ENCODE data around the gene CCDC51. TPM values are rescaled to one million over a fixed set of nuclear protein-coding genes. Genes with fewer than 3 reads are reported as not detected.

The CCDC51 gene
- total RNA-seq, 1 experiment from 2014 or later: 29.3 TPM

GRCh38 chr3:48413611-48414010 is 26.3 kb downstream of the CCDC51 start:
- ATAC-seq: no peak
- Histone ChIP-seq H3K36me3 (ENCODE audit: control insufficient read depth in 1 of 2, insufficient read depth in 2 of 2, low read length in 2 of 2) (peaks cover 0 to 3% of the 10 kb centered on the region in 2 experiments; a peak in 2 of 4 replicates), H3K9ac (ENCODE audit: low read length) (no peak overlapping the region), H3K27ac (ENCODE audit: low read depth, low read length) (no peak overlapping the region), H3K79me2 (ENCODE audit: insufficient read depth, low read length) (no peaks in the 10 kb centered on the region), H3K9me3 (ENCODE audit: control insufficient read depth in 1 of 2, insufficient read depth in 1 of 2, low read depth in 1 of 2, low read length in 2 of 2) (no peaks in the 10 kb centered on the region), H3K4me3 (replicated peaks in 1 of 2; ENCODE audit: low read depth in 1 of 2, low read length in 2 of 2) (no peak overlapping the region), H3K27me3 (ENCODE audit: insufficient read depth, low read length) (no peaks in the 10 kb centered on the region), H3K9me2 (ENCODE audit: insufficient read depth) (no peaks in the 10 kb centered on the region), H4K20me1 (ENCODE audit: insufficient read depth) (no peaks in the 10 kb centered on the region), H2AFZ (ENCODE audit: low read depth, low read length, poor library complexity, severe bottlenecking) (no peak overlapping the region), H3K4me1 (ENCODE audit: control insufficient read depth in 1 of 2, insufficient read depth in 2 of 2, low read length in 2 of 2) (no peaks in the 10 kb centered on the region), H3K4me2 (ENCODE audit: low read length) (no peak overlapping the region)
- TF ChIP-seq MAX (IDR thresholded peaks at IDR 0.05) (no peak), EZH2 (IDR thresholded peaks at IDR 0.05) (no peak), CTCF (IDR thresholded peaks at IDR 0.05 in 2 of 3, conservative IDR thresholded peaks at IDR 0.05 in 1 of 3; ENCODE audit: borderline replicate concordance in 1 of 3, insufficient read depth in 1 of 3, low read depth in 2 of 3, low read length in 2 of 3) (no peak), EGR1 (IDR thresholded peaks at IDR 0.05; ENCODE audit: low read depth) (no peak), TCF7L2 (IDR thresholded peaks at IDR 0.05; ENCODE audit: borderline replicate concordance, extremely low read depth, insufficient read depth, insufficient read length) (no peak), ELF1 (IDR thresholded peaks at IDR 0.05; ENCODE audit: borderline replicate concordance, low read depth) (no peak), SP1 (IDR thresholded peaks at IDR 0.05; ENCODE audit: low read depth) (no peak), POLR2AphosphoS5 (IDR thresholded peaks at IDR 0.05; ENCODE audit: low read depth, low read length) (no peak)
- BruUV-seq (replicated peaks): no TSS peak
- CTCF ChIA-PET: no interaction called here
- no peak for DNase-seq (ENCODE audit: low read depth, low spot score)
- RAD21 ChIA-PET (ENCODE audit: low non-redundant PET in 1 of 2, low total read pairs in 2 of 2, uncharacterized antibody in 2 of 2, unreplicated experiment in 2 of 2): no interaction called here
- POLR2A ChIA-PET: no interaction called here
- intact Hi-C loops (cut with micrococcal nuclease): no loop called here

- DNase-seq (ENCODE audit: low read depth, low spot score) (no peak), ATAC-seq (no peak)
- Histone ChIP-seq H3K4me3 (replicated peaks in 1 of 2; ENCODE audit: low read depth in 1 of 2, low read length in 2 of 2) (no peak overlapping the region), H3K79me2 (ENCODE audit: insufficient read depth, low read length) (no peaks in the 10 kb centered on the region), H3K27ac (ENCODE audit: low read depth, low read length) (no peak overlapping the region), H3K9ac (ENCODE audit: low read length) (no peak overlapping the region), H2AFZ (ENCODE audit: low read depth, low read length, poor library complexity, severe bottlenecking) (no peak overlapping the region), H3K36me3 (ENCODE audit: control insufficient read depth in 1 of 2, insufficient read depth in 2 of 2, low read length in 2 of 2) (peaks cover 0 to 3% of the 10 kb centered on the region in 2 experiments; a peak in 2 of 4 replicates), H3K4me2 (ENCODE audit: low read length) (no peak overlapping the region), H3K4me1 (ENCODE audit: control insufficient read depth in 1 of 2, insufficient read depth in 2 of 2, low read length in 2 of 2) (no peaks in the 10 kb centered on the region), H3K27me3 (ENCODE audit: insufficient read depth, low read length) (no peaks in the 10 kb centered on the region), H3K9me2 (ENCODE audit: insufficient read depth) (no peaks in the 10 kb centered on the region), H4K20me1 (ENCODE audit: insufficient read depth) (no peaks in the 10 kb centered on the region), H3K9me3 (ENCODE audit: control insufficient read depth in 1 of 2, insufficient read depth in 1 of 2, low read depth in 1 of 2, low read length in 2 of 2) (no peaks in the 10 kb centered on the region)
- ChIA-PET CTCF (interaction anchor here (1.6 kb wide), 1 partner anchor 12 kb away, joined by 5 read pairs; no protein-coding TSS in a partner anchor), RAD21 (ENCODE audit: low non-redundant PET in 1 of 2, low total read pairs in 2 of 2, uncharacterized antibody in 2 of 2, unreplicated experiment in 2 of 2) (no interaction called here), POLR2A (no interaction called here)
- intact Hi-C loops (cut with micrococcal nuclease): no loop called here
- BruUV-seq (replicated peaks): no TSS peak
- TF ChIP-seq CEBPB (IDR thresholded peaks at IDR 0.05; ENCODE audit: low read depth): no peak
- no peak for TF ChIP-seq MAX (IDR thresholded peaks at IDR 0.05)
- TF ChIP-seq EZH2phosphoT487 (IDR thresholded peaks at IDR 0.05; ENCODE audit: borderline replicate concordance): no peak
- TF ChIP-seq REST (IDR thresholded peaks at IDR 0.05; ENCODE audit: low read depth): no peak
- TF ChIP-seq YY1 (IDR thresholded peaks at IDR 0.05; ENCODE audit: extremely low read depth, insufficient replicate concordance, low read depth, low read length): no peak
Measured at GRCh38 chr3:48413086-48413485, 26.8 kb downstream of the CCDC51 start.
